Endothelial cell of umbilical vein (primary cell): ENCODE measurements around the gene TLNRD1.

ENCODE experiments used
- EZH2 ChIP-seq: IDR thresholded peaks from 2 replicates; pipeline ENCODE4 v1.6.1; 2012; ENCODE audit warnings: borderline replicate concordance, low read depth, mild to moderate bottlenecking, moderate library complexity, low read length, inconsistent platforms; ENCODE audit not compliant: severe bottlenecking
- MYC ChIP-seq: IDR thresholded peaks from one replicate; pipeline ENCODE4 v1.6.1; 2011; ENCODE audit warnings: mild to moderate bottlenecking, low read depth, low read length
- POLR2A ChIP-seq: IDR thresholded peaks from 2 replicates; pipeline ENCODE4 v1.6.1; 2012; ENCODE audit warnings: low read depth, mild to moderate bottlenecking, control low read depth, low read length
- TF ChIP-seq, protein P1 (sequence below), 2 donors: IDR thresholded peaks; 1 replicate in 1 of 2; 2 replicates in 1 of 2; pipeline ENCODE4 v1.5.1; 2011; ENCODE audit warnings: low read length in 2 of 2, mild to moderate bottlenecking in 2 of 2, moderate library complexity in 2 of 2, control low read depth in 1 of 2, inconsistent platforms in 1 of 2, low read depth in 1 of 2; ENCODE audit not compliant: insufficient read depth in 1 of 2; ENCODE audit errors: extremely low read depth in 1 of 2

DNA sequence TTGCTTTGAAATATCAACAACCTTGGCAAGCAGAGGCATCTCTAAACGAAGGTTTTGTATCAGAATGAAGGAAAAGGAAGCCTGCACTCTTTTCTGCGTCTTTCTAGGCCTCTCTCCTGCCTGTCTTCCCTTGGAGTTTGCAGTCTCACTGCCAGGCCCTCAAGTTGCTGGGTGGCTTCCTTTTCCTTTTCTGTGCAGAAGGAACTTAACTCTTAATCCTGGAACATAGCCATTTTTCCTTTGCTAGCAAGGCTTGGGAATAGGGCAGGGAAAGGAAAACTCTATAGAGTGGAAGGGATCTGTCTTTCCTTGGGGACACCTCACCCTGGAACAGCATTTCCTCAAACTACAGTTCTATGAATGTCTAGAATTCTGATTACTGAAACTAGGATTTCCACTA is 32.8 kb downstream of the TLNRD1 start:
- TF ChIP-seq, protein P1, sequence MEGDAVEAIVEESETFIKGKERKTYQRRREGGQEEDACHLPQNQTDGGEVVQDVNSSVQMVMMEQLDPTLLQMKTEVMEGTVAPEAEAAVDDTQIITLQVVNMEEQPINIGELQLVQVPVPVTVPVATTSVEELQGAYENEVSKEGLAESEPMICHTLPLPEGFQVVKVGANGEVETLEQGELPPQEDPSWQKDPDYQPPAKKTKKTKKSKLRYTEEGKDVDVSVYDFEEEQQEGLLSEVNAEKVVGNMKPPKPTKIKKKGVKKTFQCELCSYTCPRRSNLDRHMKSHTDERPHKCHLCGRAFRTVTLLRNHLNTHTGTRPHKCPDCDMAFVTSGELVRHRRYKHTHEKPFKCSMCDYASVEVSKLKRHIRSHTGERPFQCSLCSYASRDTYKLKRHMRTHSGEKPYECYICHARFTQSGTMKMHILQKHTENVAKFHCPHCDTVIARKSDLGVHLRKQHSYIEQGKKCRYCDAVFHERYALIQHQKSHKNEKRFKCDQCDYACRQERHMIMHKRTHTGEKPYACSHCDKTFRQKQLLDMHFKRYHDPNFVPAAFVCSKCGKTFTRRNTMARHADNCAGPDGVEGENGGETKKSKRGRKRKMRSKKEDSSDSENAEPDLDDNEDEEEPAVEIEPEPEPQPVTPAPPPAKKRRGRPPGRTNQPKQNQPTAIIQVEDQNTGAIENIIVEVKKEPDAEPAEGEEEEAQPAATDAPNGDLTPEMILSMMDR (IDR thresholded peaks at IDR 0.05; ENCODE audit: extremely low read depth in 1 of 2, insufficient read depth in 1 of 2, low read depth in 1 of 2, low read length in 2 of 2) = no peak
- TF ChIP-seq EZH2 (no peak), MYC (no peak), POLR2A (no peak)
